GDM1 (cell line): ENCODE measurements around the gene FOS.

ENCODE experiments used
- DNase-seq: peaks from one replicate; lab custom pipeline; 2025; lab: John Stamatoyannopoulos, UW

The FOS gene

GRCh38 chr14:75250800-75251199 lies 27.8 kb upstream of the FOS start:
- DNase-seq: no peak

- no peak for DNase-seq
Measured at GRCh38 chr14:75252254-75252837, 26.3 kb upstream of the FOS start.

GRCh38 chr14:75254381-75254822 lies 24.2 kb upstream of the FOS start:
- DNase-seq: no peak

GRCh38 chr14:75254901-75255584 lies 23.6 kb upstream of the FOS start:
- DNase-seq: no peak

- DNase-seq: no peak
Measured at GRCh38 chr14:75258079-75258802, 20.4 kb upstream of the FOS start.

GRCh38 chr14:75258803-75259509 lies 19.7 kb upstream of the FOS start:
- DNase-seq: peak; percentile 96

- no peak for DNase-seq
Measured at GRCh38 chr14:75259510-75259855, 19.1 kb upstream of the FOS start.

GRCh38 chr14:75260025-75260763 lies 18.4 kb upstream of the FOS start:
- DNase-seq: no peak

- DNase-seq: no peak
Measured at GRCh38 chr14:75261820-75262219, 16.8 kb upstream of the FOS start.

GRCh38 chr14:75262641-75263040 lies 16.0 kb upstream of the FOS start:
- DNase-seq: no peak

GRCh38 chr14:75264036-75264435 lies 14.6 kb upstream of the FOS start:
- no peak for DNase-seq

- DNase-seq: no peak
Measured at GRCh38 chr14:75267141-75267721, 11.4 kb upstream of the FOS start.

- no peak for DNase-seq
Measured at GRCh38 chr14:75268633-75269550, 9.7 kb upstream of the FOS start.

- DNase-seq: no peak
Measured at GRCh38 chr14:75271514-75271913, 7.1 kb upstream of the FOS start.

- no peak for DNase-seq
Measured at GRCh38 chr14:75273272-75274049, 5.2 kb upstream of the FOS start.

- DNase-seq: no peak
Measured at GRCh38 chr14:75274050-75274898, 4.4 kb upstream of the FOS start.

GRCh38 chr14:75274899-75275569 lies 3.6 kb upstream of the FOS start:
- DNase-seq: peak; percentile 70

GRCh38 chr14:75275598-75275997 lies 3.0 kb upstream of the FOS start:
- DNase-seq: no peak
